ENCODE data around the gene RAB40B.

Gene RAB40B

GRCh38 chr17:82653651-82654528 lies 44.6 kb downstream of the RAB40B start:
- no peaks in the 10 kb centered on the region for H3K9me3 ChIP-seq (ENCODE audit: insufficient read depth, low read depth, low read length)
- H3K4me3 ChIP-seq (ENCODE audit: low read length), result no peak overlapping the region
- H3K27me3 ChIP-seq (ENCODE audit: insufficient read depth, low read length), result peaks cover 9% of the 10 kb centered on the region; the same call in 1 of the 2 replicates
- H3K36me3 ChIP-seq (ENCODE audit: insufficient read depth, low read depth, low read length), result no peaks in the 10 kb centered on the region
- no peak overlapping the region for H3K27ac ChIP-seq (ENCODE audit: low read length)
- no peak overlapping the region for H3K9ac ChIP-seq (ENCODE audit: low read depth, low read length)
- H3K4me1 ChIP-seq (ENCODE audit: insufficient read depth, low read length), result no peaks in the 10 kb centered on the region

DNA sequence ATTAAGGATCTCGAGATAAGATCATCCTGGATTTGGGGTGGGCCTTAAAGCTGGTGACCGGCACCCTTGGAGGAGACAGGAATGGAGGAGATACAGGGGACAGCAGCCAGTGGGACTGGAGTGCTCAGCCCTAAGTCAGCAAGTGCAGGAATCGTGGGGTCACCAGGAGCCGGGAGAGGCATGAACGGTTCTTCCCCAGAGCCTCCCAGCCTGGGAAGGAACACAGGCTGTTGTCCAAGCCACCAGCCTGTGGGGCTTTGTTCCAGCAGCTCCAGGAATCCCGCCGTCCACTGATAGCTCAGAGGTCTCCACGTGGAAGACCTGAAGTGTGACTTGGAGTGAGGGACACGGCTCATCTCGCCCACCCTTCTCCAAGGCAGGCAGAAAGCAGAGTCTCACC lies 47.8 kb downstream of the RAB40B start:
- H3K4me1 ChIP-seq (ENCODE audit: insufficient read depth, low read length), result peaks cover 4% of the 10 kb centered on the region; the same call in 1 of the 2 replicates
- no peaks in the 10 kb centered on the region for H3K9me3 ChIP-seq (ENCODE audit: insufficient read depth, low read depth, low read length)
- H3K27me3 ChIP-seq (ENCODE audit: insufficient read depth, low read length), result peaks cover 9% of the 10 kb centered on the region; the same call in 1 of the 2 replicates
- H3K27ac ChIP-seq (ENCODE audit: low read length), result no peak overlapping the region
- H3K9ac ChIP-seq (ENCODE audit: low read depth, low read length), result no peak overlapping the region
- H3K36me3 ChIP-seq (ENCODE audit: insufficient read depth, low read depth, low read length), result no peaks in the 10 kb centered on the region
- H3K4me3 ChIP-seq (ENCODE audit: low read length), result no peak overlapping the region

DNA sequence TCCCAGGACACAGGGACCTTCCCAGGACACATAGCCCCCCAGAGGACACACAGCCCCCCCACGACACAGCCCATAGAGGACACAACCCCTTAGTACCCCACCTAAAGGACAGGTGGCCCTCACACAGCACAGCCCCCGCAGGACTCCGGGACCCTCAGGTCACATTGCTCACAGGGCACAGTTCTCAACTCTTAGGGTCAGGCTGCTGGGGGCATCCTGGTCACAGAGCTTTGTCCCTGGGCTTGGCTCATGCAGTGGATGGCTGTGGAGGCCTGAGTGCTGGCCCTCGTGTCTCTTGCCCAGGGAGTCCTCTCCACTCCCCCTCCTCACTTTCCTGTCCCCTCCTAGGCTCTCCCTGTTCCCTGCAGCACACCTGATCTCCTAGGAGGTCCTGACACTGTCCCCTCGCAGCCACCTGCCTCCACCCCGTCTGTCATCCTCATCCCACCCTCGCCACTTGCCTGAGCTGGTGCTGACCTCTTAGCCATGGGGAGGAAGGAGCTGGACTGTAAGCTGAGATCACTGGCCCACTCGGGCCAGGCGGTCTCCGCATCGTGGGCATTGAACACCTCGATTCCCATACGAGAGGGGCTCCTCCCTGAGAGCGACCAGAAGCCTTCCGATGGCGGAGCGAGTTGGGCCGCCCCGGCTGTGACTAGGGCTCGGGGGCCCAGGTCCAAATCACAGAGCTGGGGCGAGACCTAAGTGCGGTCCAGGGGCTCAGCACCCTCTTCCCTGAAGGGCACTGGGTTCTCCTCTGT lies 48.8 kb downstream of the RAB40B start:
- Histone ChIP-seq H3K27me3 (ENCODE audit: insufficient read depth, low read length) (peaks cover 9% of the 10 kb centered on the region; the same call in 1 of the 2 replicates), H3K4me1 (ENCODE audit: insufficient read depth, low read length) (peaks cover 4% of the 10 kb centered on the region; the same call in 1 of the 2 replicates), H3K9me3 (ENCODE audit: insufficient read depth, low read depth, low read length) (no peaks in the 10 kb centered on the region), H3K4me3 (ENCODE audit: low read length) (no peak overlapping the region), H3K27ac (ENCODE audit: low read length) (no peak overlapping the region), H3K36me3 (ENCODE audit: insufficient read depth, low read depth, low read length) (peaks cover under 1% of the 10 kb centered on the region; the same call in 1 of the 2 replicates), H3K9ac (ENCODE audit: low read depth, low read length) (no peak overlapping the region)

DNA sequence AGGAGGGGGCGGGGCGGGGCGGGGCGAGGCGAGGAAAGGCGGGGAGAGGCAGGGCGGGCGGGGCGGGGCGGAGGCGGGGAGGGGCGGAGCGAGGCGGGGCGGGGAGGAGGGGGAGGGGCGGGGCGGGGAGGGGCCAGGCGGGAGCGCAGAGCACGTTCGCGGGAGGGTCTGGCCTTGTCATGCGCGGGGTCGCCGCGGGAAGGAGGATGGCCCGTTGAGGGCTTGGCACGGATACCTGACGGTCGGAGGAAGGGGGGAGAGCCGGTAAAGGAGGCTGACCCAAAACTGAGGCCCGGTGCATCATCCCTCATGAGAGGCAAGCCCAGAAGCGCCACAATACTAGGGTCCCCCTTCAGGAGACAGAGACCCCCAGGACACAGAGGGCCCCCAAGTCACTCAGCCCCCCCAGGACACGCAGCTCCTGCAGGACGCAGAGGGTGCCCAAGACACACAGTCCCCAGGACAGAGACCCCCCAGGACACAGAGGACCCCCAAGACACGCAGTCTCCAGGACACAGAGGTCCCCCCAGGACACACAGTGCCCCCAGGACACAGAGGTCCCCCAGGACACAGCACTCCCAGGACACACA lies 49.7 kb downstream of the RAB40B start:
- Histone ChIP-seq H3K4me3 (ENCODE audit: low read length) (peak overlapping the region; percentile 62), H3K9ac (ENCODE audit: low read depth, low read length) (no peak overlapping the region; the same call in 1 of the 2 replicates), H3K27ac (ENCODE audit: low read length) (no peak overlapping the region), H3K27me3 (ENCODE audit: insufficient read depth, low read length) (peaks cover 9% of the 10 kb centered on the region; the same call in 1 of the 2 replicates), H3K9me3 (ENCODE audit: insufficient read depth, low read depth, low read length) (no peaks in the 10 kb centered on the region), H3K36me3 (ENCODE audit: insufficient read depth, low read depth, low read length) (peaks cover 9% of the 10 kb centered on the region; the same call in 1 of the 2 replicates), H3K4me1 (ENCODE audit: insufficient read depth, low read length) (peaks cover 4% of the 10 kb centered on the region; the same call in 1 of the 2 replicates)

DNA sequence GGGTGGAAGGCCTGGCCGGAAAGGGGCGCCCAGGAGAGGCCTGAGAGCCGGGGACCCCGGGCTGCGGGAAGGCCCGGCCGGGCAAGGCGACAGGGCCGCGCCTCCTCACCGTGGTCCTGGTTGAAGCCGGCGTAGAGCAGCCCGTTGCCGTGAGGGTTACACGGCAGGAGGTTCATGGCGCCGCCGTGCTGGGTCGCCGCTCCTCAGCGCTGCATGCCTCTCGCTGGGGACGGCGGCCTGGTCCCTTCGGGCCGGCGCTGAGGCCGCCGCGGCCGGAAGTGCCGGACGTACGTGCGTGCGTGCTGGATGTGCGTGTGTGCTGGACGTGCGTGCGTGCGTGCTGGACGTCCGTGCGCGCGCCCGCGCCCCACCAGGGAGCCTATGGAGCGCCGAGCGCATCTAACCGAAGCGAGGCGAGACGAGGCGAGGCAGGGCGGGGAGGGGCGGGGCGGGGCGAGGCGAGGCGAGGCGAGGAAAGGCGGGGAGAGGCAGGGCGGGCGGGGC lies 50.3 kb downstream of the RAB40B start, which contains the start of gene WDR45B:
Gene WDR45B (minus strand): TSS at position 280 of the 504 bp plus-strand sequence. CDS start 104 bp downstream, at position 176.
- Histone ChIP-seq H3K4me3 (ENCODE audit: low read length) (peak within 1 kb of the TSS; percentile 87), H3K9me3 (ENCODE audit: insufficient read depth, low read depth, low read length) (no peaks in the 10 kb centered on the region), H3K36me3 (ENCODE audit: insufficient read depth, low read depth, low read length) (peaks cover 16% of the 10 kb centered on the region), H3K9ac (ENCODE audit: low read depth, low read length) (peak within 1 kb of the TSS; percentile 85), H3K27ac (ENCODE audit: low read length) (no peak within 1 kb of the TSS), H3K4me1 (ENCODE audit: insufficient read depth, low read length) (peaks cover 4% of the 10 kb centered on the region; the same call in 1 of the 2 replicates), H3K27me3 (ENCODE audit: insufficient read depth, low read length) (peaks cover 9% of the 10 kb centered on the region; the same call in 1 of the 2 replicates)

- no peaks in the 10 kb centered on the region for H3K9me3 ChIP-seq (ENCODE audit: insufficient read depth, low read depth, low read length)
- peak overlapping the region; percentile 87 for H3K4me3 ChIP-seq (ENCODE audit: low read length)
- peaks cover 9% of the 10 kb centered on the region; the same call in 1 of the 2 replicates for H3K27me3 ChIP-seq (ENCODE audit: insufficient read depth, low read length)
- H3K4me1 ChIP-seq (ENCODE audit: insufficient read depth, low read length), result peaks cover 4% of the 10 kb centered on the region; the same call in 1 of the 2 replicates
- H3K27ac ChIP-seq (ENCODE audit: low read length), result no peak overlapping the region
- peaks cover 21% of the 10 kb centered on the region for H3K36me3 ChIP-seq (ENCODE audit: insufficient read depth, low read depth, low read length)
- peak overlapping the region; percentile 85; the same call in 1 of the 2 replicates for H3K9ac ChIP-seq (ENCODE audit: low read depth, low read length)
Observed at GRCh38 chr17:82647593-82648164, 50.8 kb downstream of the RAB40B start.

DNA sequence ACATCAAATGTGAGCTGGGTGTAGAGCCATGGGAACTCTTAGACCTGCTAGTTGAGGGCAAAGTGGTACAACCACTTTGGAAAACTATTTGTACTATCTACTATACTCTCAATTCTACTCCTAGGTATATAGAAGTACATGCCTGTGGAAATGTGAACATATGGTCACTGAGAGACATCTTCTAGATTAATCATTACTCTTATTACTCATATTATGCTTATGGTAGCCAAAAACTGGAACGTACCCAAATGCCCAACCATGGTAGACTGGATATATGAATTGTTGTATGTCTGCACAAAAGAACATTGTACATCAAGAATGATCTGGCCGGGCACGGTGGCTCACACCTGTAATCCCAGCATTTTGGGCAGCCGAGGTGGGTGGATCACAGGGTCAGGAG lies 53.0 kb downstream of the RAB40B start:
- Histone ChIP-seq H3K9ac (ENCODE audit: low read depth, low read length) (no peak overlapping the region), H3K4me1 (ENCODE audit: insufficient read depth, low read length) (peaks cover 4% of the 10 kb centered on the region; the same call in 1 of the 2 replicates), H3K36me3 (ENCODE audit: insufficient read depth, low read depth, low read length) (peaks cover 42% of the 10 kb centered on the region), H3K27ac (ENCODE audit: low read length) (no peak overlapping the region), H3K9me3 (ENCODE audit: insufficient read depth, low read depth, low read length) (no peaks in the 10 kb centered on the region), H3K4me3 (ENCODE audit: low read length) (no peak overlapping the region), H3K27me3 (ENCODE audit: insufficient read depth, low read length) (peaks cover 9% of the 10 kb centered on the region; the same call in 1 of the 2 replicates)

- H3K27ac ChIP-seq (ENCODE audit: low read length), result no peak overlapping the region
- H3K4me3 ChIP-seq (ENCODE audit: low read length), result no peak overlapping the region
- H3K4me1 ChIP-seq (ENCODE audit: insufficient read depth, low read length), result peaks cover 4% of the 10 kb centered on the region; the same call in 1 of the 2 replicates
- 0 out of 2 replicates have a peak, but pooled peaks cover 2% of the 10 kb centered on the region for H3K27me3 ChIP-seq (ENCODE audit: insufficient read depth, low read length)
- no peak overlapping the region for H3K9ac ChIP-seq (ENCODE audit: low read depth, low read length)
- H3K9me3 ChIP-seq (ENCODE audit: insufficient read depth, low read depth, low read length), result no peaks in the 10 kb centered on the region
- H3K36me3 ChIP-seq (ENCODE audit: insufficient read depth, low read depth, low read length), result peaks cover 53% of the 10 kb centered on the region
Observed at GRCh38 chr17:82644148-82644547, 54.4 kb downstream of the RAB40B start.

DNA sequence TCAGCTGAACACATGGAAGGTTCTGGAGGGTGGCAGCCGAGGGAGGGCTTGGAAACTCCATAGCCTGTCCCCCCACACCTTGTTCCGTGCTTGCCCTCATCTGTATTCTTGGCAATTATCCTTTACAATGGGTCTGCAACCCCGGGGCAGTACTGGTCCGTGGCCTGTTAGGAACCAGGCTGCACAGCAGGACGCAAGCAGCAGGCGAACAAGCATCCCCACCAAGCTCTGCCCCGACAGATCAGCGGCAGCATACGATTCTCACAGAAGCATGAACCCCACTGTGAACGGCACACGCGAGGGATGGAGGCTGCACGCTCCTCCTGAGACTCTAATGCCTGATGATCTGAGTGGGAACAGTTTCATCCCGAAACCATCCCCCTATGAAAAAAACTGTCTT lies 56.5 kb downstream of the RAB40B start:
- Histone ChIP-seq H3K9ac (ENCODE audit: low read depth, low read length) (no peak overlapping the region), H3K4me3 (ENCODE audit: low read length) (no peak overlapping the region), H3K27ac (ENCODE audit: low read length) (no peak overlapping the region), H3K4me1 (ENCODE audit: insufficient read depth, low read length) (peaks cover 4% of the 10 kb centered on the region; the same call in 1 of the 2 replicates), H3K27me3 (ENCODE audit: insufficient read depth, low read length) (no peaks in the 10 kb centered on the region), H3K9me3 (ENCODE audit: insufficient read depth, low read depth, low read length) (no peaks in the 10 kb centered on the region), H3K36me3 (ENCODE audit: insufficient read depth, low read depth, low read length) (peaks cover 57% of the 10 kb centered on the region)

- H3K36me3 ChIP-seq (ENCODE audit: insufficient read depth, low read depth, low read length), result peaks cover 66% of the 10 kb centered on the region
Observed at GRCh38 chr17:82640036-82640435, 58.5 kb downstream of the RAB40B start.

More at GRCh38 chr17:82640036-82640435, 58.5 kb downstream of the RAB40B start:
- H3K4me3 ChIP-seq (ENCODE audit: low read length), result no peak overlapping the region
- H3K27ac ChIP-seq (ENCODE audit: low read length), result no peak overlapping the region
- no peaks in the 10 kb centered on the region for H3K4me1 ChIP-seq (ENCODE audit: insufficient read depth, low read length)
- H3K27me3 ChIP-seq (ENCODE audit: insufficient read depth, low read length), result no peaks in the 10 kb centered on the region
- no peaks in the 10 kb centered on the region for H3K9me3 ChIP-seq (ENCODE audit: insufficient read depth, low read depth, low read length)
- H3K9ac ChIP-seq (ENCODE audit: low read depth, low read length), result no peak overlapping the region
